NCI-H524 treated with DMSO at 0.1 percent for 48 hours (cell line): ENCODE data around the gene DZIP3.
A peak's percentile ranks its signal among the peaks of the same experiment; 100 is the strongest.

Source experiments
- DNase-seq: peaks from one replicate; lab custom pipeline; 2025; lab: John Stamatoyannopoulos, UW

Gene DZIP3

DNA sequence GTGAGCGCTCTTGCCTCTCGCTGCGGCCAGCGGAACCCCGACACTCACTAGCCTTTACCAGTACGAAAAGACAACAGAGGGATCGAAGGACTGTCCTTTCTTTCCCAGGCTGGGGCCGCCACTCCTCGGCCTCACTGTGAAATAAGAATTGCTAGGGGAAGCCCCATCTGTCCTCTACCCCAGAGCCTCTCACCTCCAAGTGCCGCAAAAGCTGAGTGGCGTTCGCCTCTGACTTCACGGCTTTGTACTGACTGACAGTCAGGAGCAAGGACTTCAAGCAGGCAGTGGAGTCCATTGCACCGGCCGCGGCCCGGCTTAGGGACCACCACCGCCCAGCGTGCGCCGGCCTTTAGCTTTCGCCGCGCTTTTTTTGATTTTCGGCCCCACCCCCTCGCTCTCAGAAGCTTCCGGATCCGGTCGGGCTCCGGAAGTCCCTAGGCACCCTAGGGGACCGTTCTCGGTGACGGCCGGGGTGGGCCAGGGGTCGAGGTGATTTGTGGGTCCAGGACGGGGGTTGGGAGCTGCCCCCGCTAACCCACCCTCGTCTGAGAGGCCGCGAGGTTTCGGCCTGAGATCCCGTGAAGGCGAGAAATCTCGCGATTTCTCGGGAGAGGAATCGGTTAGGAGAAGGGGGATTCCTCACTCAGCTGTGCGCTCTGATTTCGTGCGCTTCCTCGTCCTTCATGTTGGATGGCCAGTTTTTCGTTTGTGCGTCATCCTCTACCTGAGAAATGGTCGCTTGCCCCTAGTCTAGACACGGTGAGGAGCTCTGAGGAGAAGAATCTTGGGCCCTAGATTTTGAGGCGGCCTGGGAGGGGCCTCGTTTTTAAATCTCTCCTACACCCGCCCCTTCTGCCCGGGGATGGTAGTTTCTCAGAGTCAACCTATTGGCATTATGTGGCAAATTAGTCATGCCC is at the start of gene DZIP3, which contains the start of gene CIP2A:
TSS of gene DZIP3 (plus strand) at position 642 of the 917 bp plus-strand sequence. CDS start 15,685 bp downstream, outside the sequence.
TSS of gene CIP2A (minus strand) at position 358 of the 917 bp plus-strand sequence. CDS start at position 295, 63 bp downstream.
- DNase-seq: peak; percentile 86

DNA sequence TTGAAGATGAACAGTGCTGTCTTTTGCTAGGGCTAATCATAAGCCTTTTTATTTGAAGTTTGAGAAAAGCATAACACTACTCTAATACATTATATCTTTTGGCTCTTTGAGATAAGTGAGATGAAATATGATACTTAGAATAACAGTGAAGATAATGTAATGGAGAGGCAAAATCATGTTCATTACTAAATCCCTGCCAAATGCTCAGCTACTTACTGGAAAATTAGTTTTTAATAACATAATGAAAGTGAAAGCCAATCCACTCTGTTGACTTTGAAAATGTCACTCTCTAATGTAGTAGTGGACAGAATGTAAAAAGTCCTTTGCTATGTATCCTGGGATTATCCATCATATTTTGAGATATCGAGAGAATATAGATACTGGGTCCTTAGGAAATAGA is 43.3 kb upstream of the DZIP3 start:
- peak; percentile 61 for DNase-seq

GRCh38 chr3:108546692-108547091 is 42.8 kb upstream of the DZIP3 start:
- DNase-seq: no peak

DNA sequence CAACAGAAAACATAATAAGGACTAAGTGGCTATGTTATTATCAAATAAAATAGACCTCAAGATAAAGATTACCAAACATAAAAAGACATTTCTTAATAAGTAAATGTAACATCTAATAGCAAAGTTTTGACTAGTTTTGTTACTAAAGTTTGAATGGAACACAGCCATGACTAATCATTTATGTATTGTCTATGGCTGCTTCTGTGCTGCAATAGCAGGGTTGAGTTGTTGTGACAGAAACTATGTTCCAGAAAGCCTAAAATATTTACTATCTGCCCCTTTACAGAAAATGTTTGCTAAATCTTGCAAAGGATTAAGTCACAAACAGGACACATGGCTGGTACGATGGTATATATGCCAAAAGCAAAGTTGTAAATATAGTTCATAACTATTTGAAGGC is 41.2 kb upstream of the DZIP3 start:
- no peak for DNase-seq

DNA sequence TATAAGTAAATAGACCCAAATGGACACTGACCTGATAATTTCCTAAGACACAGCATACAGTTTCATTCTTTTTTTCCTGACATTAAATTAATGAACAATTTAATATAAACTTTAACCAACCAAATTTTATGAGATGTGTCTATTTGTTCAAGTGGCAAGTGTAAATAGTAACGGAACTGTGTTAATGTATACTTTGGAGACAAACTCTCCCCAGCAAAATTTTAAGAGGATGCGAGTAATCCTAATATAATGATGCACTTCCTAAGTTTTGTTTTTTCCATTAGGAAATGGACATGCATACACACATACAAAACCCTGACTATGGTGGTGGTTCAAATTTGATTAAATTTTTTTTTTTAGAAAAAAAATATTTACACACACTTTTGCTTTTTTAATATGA is 40.6 kb upstream of the DZIP3 start:
- DNase-seq: no peak

DNA sequence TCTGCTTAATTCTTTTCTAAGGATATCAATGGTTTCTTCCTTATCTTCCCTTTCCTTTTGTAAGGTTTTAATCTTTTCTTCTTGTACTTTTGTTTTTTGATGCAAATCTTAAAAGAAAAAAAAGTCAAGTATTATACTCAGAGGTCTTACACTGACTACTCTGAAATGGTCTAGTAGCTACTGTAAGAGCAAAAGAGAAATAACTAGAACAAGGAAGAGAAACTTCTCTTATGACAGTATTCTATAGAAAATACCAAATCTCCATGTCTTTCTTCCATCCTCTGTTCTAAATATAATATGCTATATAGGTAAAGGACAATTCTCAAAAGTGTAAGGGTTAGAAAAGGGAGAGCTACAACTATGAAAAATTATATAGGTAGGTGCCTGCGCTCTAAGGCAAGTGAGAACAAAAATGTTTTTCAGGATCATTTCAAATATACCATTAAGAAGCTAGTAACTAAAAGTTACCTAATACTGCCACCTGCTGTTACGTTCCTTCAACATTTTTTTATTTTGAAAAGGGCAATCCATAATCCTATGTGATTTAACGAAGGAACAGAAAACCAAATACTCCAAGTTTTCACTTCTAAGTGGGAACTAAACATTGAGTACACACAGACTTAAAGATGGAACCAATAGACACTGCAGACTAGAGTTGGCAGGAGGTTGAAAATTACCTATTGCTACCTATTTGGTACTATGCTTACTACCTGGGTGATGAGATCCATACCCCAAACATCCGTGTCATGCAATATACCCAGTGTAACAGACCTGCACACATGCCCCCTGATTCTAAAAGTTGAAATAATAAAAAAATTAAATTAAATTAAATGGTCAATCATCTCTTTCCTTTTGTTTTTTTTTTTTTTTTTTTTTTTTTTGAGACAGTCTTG is 37.0 kb upstream of the DZIP3 start:
- DNase-seq: peak; percentile 20

GRCh38 chr3:108554229-108554628 is 35.3 kb upstream of the DZIP3 start:
- DNase-seq: no peak

- DNase-seq: no peak
Observed at GRCh38 chr3:108554913-108555571, 34.5 kb upstream of the DZIP3 start.

- DNase-seq: no peak
Observed at GRCh38 chr3:108555966-108556581, 33.4 kb upstream of the DZIP3 start.

DNA sequence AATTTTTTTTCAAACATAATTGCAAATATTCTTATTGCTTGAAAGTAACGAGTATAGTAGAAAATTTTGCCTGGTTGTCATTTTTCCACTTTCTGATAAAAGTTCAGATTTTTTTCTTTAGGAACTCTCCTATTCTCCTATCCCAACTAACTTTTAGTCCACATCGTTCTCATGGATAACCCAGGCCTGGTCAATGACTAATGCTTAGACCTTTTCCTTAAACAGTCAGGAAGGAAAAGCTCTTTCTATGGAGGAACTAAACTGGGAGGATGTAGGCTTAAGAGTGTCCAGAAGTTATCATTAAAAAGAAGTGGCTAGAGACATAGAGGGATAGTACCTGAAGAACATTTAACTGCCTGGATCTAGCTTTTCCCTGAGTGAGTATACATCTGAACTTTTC is 27.0 kb upstream of the DZIP3 start:
- no peak for DNase-seq

GRCh38 chr3:108564564-108564963 is 25.0 kb upstream of the DZIP3 start:
- DNase-seq: no peak

DNA sequence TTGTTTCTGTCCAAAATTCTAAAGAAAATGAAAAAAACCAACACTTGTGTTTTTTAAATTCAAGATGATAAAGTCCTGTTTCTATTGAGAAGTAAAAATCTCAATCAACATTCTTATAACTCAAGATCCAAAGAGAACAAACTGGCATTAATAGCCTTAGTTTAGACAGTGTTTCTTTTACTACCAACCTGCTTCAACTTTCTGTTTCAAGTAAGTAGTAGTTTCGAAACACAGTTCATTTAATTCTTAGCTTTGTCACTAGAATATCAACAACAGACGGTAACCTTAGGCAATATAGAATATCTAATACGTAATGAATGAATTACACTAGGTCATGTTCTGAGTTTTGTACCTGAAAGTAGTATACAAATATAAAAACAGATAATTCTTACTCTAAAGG is 24.0 kb upstream of the DZIP3 start:
- no peak for DNase-seq

GRCh38 chr3:108566599-108566998 is 22.9 kb upstream of the DZIP3 start:
- no peak for DNase-seq

DNA sequence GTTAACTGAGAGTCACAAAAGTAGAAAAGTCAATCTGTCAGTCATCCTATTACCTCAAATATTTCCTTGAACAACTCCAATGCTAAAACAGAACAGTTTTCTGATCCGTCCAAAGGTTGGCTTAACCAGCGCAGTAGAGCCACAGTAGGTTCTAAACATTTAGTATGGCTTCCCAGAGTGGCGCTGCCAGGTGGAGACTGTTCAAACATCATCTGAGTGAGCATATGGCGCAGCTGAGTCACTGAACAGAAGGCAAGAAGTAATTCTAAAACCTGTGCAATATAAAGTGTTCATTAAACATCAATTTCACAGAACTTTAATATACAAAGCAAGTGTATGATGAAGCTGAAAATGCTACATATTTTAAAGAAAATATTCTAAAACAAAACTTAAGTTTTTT is 20.2 kb upstream of the DZIP3 start:
- peak; percentile 84 for DNase-seq

DNA sequence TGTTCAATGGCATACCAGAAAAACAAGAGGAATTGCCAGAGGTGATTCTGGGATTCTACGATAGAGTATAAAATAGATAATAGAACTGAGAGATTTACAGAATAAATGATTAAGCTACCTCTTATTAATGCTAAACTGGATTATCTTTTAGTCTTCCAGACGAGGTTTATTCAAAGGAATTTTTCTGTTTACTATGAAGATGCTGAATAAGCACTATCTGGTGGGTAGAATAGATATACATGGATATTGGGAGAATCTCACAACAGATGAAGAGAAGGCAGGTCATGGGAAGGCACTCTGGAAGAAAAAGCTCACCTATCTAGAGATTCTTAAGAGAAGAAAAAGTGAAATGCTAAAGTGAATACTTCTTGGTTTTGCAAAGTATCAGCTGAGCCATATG is 11.5 kb upstream of the DZIP3 start:
- DNase-seq: no peak

DNA sequence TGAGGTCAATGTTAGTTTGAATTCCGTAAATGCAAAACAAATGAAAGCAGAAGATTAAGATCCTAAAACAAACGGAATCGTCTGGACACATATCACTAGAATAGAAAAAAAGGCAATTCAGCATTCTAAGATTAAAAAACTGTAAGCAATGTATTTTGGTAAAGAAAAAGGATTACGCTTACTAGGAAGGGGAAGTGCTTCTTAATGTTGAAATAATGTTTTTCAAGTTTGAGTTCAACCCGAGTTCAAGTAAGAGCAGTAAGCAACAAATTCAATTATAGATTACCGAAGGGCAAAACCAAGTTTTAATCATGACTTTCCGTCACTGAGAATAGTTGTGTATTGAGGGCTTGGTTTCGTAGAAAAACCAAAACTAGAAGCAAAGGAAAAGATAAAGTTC is 921 bp upstream of the DZIP3 start:
- DNase-seq: no peak

DNA sequence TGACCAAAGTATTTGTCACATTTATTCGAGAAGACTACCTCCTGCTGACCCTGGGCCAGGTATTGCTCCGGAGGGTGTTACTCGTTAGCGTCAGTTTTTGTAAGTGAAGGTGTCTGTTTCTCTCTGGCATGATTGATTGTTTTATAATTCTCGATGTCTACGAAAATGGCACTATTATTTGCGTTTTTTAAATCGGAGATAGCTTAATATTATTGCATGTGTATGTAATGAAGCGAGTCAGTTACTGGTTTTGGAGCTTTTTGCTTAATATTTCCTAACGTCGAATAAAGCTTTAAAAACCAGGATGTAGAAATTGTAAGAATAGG is 439 bp downstream of the DZIP3 start:
- DNase-seq: no peak

DNA sequence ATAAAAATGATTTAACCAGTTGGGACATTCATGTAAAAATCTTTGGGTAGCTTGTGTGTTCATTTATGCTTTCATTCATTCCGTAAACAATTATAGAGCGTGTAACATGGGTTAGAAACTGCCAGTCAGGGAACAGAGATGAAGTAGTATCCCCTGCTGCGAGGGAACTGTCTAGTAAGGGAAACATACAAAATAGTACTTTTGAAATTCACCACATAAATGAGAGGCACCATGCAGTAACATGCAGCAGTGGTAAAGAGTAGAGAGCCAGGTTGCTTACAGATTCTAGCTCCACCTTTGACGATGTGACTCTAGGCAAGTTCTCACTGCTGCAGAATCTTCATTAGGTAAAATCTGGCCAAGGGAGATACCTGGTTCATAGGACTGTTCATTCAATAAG is 938 bp downstream of the DZIP3 start:
- no peak for DNase-seq

- DNase-seq: no peak
Observed at GRCh38 chr3:108595321-108595720, 5.8 kb downstream of the DZIP3 start.

DNA sequence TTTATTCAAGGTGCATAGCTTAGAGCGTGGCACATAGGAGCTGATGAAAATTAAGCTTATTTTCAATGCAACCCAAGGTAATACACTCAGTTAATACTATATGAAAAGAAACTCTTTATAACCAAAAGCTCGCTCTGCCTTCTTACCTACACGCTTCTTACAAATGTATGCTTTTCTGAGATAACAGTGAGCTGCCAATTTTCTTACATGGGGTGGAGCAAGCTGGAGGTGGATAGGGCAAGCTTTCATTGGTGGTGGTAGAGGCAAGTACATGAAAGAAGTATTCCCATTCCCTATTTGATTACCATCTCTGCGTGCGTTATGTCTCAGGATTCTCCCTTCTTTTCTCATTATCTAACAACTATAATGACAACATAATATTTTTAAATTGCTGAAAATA is 8.9 kb downstream of the DZIP3 start:
- no peak for DNase-seq

GRCh38 chr3:108599677-108600409 is 10.3 kb downstream of the DZIP3 start:
- DNase-seq: no peak
